Measurements from ENCODE around the gene HDGF.

The HDGF gene

GRCh38 chr1:156751451-156751756 is at the start of gene HDGF:
HDGF (minus strand) TSS chr1:156751675; CDS start chr1:156751429, 246 bp downstream.
- TF ChIP-seq, protein P1, sequence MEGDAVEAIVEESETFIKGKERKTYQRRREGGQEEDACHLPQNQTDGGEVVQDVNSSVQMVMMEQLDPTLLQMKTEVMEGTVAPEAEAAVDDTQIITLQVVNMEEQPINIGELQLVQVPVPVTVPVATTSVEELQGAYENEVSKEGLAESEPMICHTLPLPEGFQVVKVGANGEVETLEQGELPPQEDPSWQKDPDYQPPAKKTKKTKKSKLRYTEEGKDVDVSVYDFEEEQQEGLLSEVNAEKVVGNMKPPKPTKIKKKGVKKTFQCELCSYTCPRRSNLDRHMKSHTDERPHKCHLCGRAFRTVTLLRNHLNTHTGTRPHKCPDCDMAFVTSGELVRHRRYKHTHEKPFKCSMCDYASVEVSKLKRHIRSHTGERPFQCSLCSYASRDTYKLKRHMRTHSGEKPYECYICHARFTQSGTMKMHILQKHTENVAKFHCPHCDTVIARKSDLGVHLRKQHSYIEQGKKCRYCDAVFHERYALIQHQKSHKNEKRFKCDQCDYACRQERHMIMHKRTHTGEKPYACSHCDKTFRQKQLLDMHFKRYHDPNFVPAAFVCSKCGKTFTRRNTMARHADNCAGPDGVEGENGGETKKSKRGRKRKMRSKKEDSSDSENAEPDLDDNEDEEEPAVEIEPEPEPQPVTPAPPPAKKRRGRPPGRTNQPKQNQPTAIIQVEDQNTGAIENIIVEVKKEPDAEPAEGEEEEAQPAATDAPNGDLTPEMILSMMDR (IDR thresholded peaks at IDR 0.05), result no peak

DNA sequence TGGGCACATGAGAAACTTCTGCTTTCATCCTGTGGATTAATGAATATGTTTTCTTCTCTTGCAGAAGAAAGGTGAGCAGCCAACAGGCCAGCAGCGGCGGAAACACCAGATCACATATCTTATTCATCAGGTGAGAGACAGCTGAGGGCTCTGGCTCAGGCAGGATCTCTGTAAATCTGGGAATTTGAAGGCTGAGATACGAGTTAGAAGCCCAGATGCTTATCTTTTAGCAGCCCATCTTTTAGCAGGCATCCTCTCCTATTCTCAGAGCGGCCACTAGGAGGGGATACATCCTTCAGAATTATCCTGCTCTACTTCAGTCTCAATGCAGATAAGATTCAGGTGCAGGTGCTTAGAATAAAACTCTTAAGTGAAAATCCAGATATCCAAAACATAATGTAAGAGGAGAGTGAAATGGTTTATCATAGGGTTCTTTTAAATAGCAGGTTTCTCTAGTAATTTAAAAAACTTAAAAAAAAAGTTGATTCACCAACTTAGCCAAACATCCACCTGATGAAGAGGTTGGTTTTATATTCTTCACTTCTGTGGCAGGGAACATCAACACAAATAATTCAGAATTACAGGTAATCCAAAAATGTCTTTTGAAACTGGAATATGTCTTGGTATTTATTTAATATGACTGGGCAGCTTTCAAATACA is 45.9 kb upstream of the HDGF start:
- TF ChIP-seq, protein P1 (IDR thresholded peaks at IDR 0.05), result peak; percentile 92

GRCh38 chr1:156796340-156797097 is 45.0 kb upstream of the HDGF start:
- TF ChIP-seq, protein P1 (IDR thresholded peaks at IDR 0.05), result no peak

DNA sequence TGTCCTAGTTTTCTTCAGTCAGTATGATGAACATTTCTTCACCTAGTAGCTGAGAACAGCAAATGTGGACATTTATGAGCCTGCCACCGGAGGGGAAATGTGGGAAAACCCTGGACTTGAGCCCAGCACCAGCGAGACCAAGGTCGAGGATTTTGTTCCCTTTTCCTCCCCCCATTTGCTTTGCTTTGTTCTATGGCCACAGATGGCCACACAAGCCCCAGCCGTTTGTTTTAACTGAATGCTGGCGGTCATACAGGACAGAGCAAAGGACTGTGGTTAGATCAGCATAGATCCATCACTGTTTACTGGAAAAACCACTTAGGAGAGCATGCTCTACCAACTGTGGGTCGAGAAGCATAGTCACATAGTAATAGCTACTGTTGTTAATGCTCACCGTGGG is 44.3 kb upstream of the HDGF start:
- TF ChIP-seq, protein P1 (IDR thresholded peaks at IDR 0.05), result no peak

- TF ChIP-seq, protein P1 (IDR thresholded peaks at IDR 0.05), result no peak
Measured at GRCh38 chr1:156795374-156795733, 43.9 kb upstream of the HDGF start.

GRCh38 chr1:156794506-156795373 is 43.3 kb upstream of the HDGF start:
- TF ChIP-seq, protein P1 (IDR thresholded peaks at IDR 0.05), result no peak

GRCh38 chr1:156789621-156790318 is 38.3 kb upstream of the HDGF start:
- TF ChIP-seq, protein P1 (IDR thresholded peaks at IDR 0.05), result no peak
